Sigmoid colon (tissue), 7 donors: ENCODE results near the gene FGFR4. TPM values are rescaled to one million over a fixed set of nuclear protein-coding genes. Genes with fewer than 3 reads are reported as not detected.

Experiments used
- DNase-seq: peaks from one replicate; pipeline ENCODE4 v3.0.0-alpha.2; 2019
- H3K27ac ChIP-seq, 4 donors: fragments of 200-600 bp; sonication (generic); one replicate each; pipeline ENCODE4 v1.5.1; 2016 to 2019; ENCODE audit warnings: mild to moderate bottlenecking in 1 of 4
- H3K27me3 ChIP-seq, 3 donors: fragments of 200-600 bp; sonication (generic); one replicate each; pipeline ENCODE4 v1.5.1; 2019; ENCODE audit warnings: mild to moderate bottlenecking in 1 of 3
- H3K36me3 ChIP-seq, 4 donors: fragments of 200-600 bp; sonication (generic); one replicate each; pipeline ENCODE4 v1.5.1; 2016 to 2019
- H3K4me1 ChIP-seq, 4 donors: fragments of 200-600 bp; sonication (generic); one replicate each; pipeline ENCODE4 v1.5.1; 2017 to 2019
- H3K4me3 ChIP-seq, 4 donors: fragments of 200-600 bp; sonication (generic); one replicate each; pipeline ENCODE4 v1.5.1; 2017 to 2019; ENCODE audit warnings: mild to moderate bottlenecking in 2 of 4, moderate library complexity in 1 of 4
- H3K9me3 ChIP-seq, 4 donors: fragments of 200-600 bp in 3 of 4; sonication (generic) in 3 of 4; one replicate each; pipeline versions ENCODE4 v1.5.1 to v1.6.1; 2013 to 2019
- CTCF ChIP-seq, 4 experiments: fragments of 450-650 bp in 3 of 4; fragments of 200-600 bp in 1 of 4; IDR thresholded peaks; one replicate each; pipeline ENCODE4 v1.5.1; 2016 to 2019; ENCODE audit warnings: antibody characterized with exemption in 4 of 4, mild to moderate bottlenecking in 3 of 4, moderate library complexity in 2 of 4
- EP300 ChIP-seq, 4 donors: sonication (generic); formaldehyde crosslinking; IDR thresholded peaks; one replicate each; pipeline ENCODE4 v1.6.1; 2017; ENCODE audit warnings: antibody characterized with exemption in 4 of 4
- POLR2A ChIP-seq, 2 donors: fragments of 450-650 bp; IDR thresholded peaks; one replicate each; pipeline ENCODE4 v1.6.1; 2016; ENCODE audit warnings: antibody characterized with exemption in 2 of 2, mild to moderate bottlenecking in 2 of 2, moderate library complexity in 2 of 2
- POLR2AphosphoS5 ChIP-seq, 4 donors: sonication (generic); formaldehyde crosslinking; IDR thresholded peaks; one replicate each; pipeline ENCODE4 v1.6.1; 2017; ENCODE audit warnings: antibody characterized with exemption in 4 of 4
- WGBS, 2 donors: extraction: QIAGEN DNeasy Blood & Tissue Kit; methylation state at CpG; one replicate each; pipeline ENCODE4 v1.1.7; 2013; 5-methylcytosine and 5-hydroxymethylcytosine counted together
- intact Hi-C: fragments of 100-400 bp; cut with DNase I; formaldehyde crosslinking; loops from one replicate; pipeline ENCODE4 v1.15.1; 2023
- polyA plus RNA-seq, 3 donors: library from polyadenylated mRNA; stranded (reverse); fragments of 200-250 nt; gene quantifications; one replicate each; pipeline ENCODE4 v1.2.3, GENCODE V29; 2013
- total RNA-seq, 4 donors: library from RNA; depleted of rRNA; stranded (reverse); fragments of >200 nt; gene quantifications; one replicate each; pipeline ENCODE4 v1.1.0, GENCODE V29; 2016
- donor health status: healthy with polysubstance abuse.
- donor health status: Bipolar disorder and iron deficiency.
- donor health status: healthy.

Gene FGFR4
- total and polyA plus RNA-seq, 7 donors, result 3.0 to 45.0 (median 6.6) TPM

- no peak overlapping the region for H3K27ac ChIP-seq
- 68 to 83% methylated on average over 4 of the region's 4 CpGs for WGBS, 2 donors
- intact Hi-C loops, result no loop called here
- H3K36me3 ChIP-seq, result no peaks in the 10 kb centered on the region
- H3K9me3 ChIP-seq, result no peaks in the 10 kb centered on the region
- peaks cover 0 to 47% (median 25%) of the 10 kb centered on the region in 3 donors for H3K27me3 ChIP-seq
- DNase-seq, result no peak
- TF ChIP-seq POLR2A (IDR thresholded peaks at IDR 0.05) (no peak), POLR2AphosphoS5 (IDR thresholded peaks at IDR 0.05) (no peak), EP300 (IDR thresholded peaks at IDR 0.05) (no peak), CTCF (IDR thresholded peaks at IDR 0.05) (no peak)
- peaks cover 0 to 17% (median 13%) of the 10 kb centered on the region in 4 donors for H3K4me1 ChIP-seq
- no peak overlapping the region for H3K4me3 ChIP-seq
These were observed 2.5 kb upstream of the FGFR4 start for GRCh38 chr5:177084175-177084574.

GRCh38 chr5:177085985-177086653 lies 596 bp upstream of the FGFR4 start:
- DNase-seq, result no peak
- Histone ChIP-seq H3K27me3 (peaks cover 0 to 47% (median 26%) of the 10 kb centered on the region in 3 donors), H3K27ac (no peak overlapping the region), H3K4me1 (peaks cover 0 to 26% (median 13%) of the 10 kb centered on the region in 4 donors), H3K36me3 (no peaks in the 10 kb centered on the region), H3K4me3 (peak overlapping the region in 3 of 4 donors; percentile 43 to 50 (median 46)), H3K9me3 (no peaks in the 10 kb centered on the region)
- TF ChIP-seq EP300 (IDR thresholded peaks at IDR 0.05) (no peak), POLR2AphosphoS5 (IDR thresholded peaks at IDR 0.05) (no peak), CTCF (IDR thresholded peaks at IDR 0.05) (no peak), POLR2A (IDR thresholded peaks at IDR 0.05) (no peak)
- WGBS, 2 donors, result 9 to 47% methylated on average over 13 of the region's 13 CpGs
- intact Hi-C loops, result no loop called here

- H3K9me3 ChIP-seq, result no peaks in the 10 kb centered on the region
- WGBS, 2 donors, result 4 to 18% methylated on average over 23 of the region's 23 CpGs
- intact Hi-C loops, result no loop called here
- peak overlapping the region; percentile 11 to 50 (median 44) for H3K4me3 ChIP-seq
- H3K36me3 ChIP-seq, result no peaks in the 10 kb centered on the region
- TF ChIP-seq CTCF (IDR thresholded peaks at IDR 0.05) (no peak), POLR2A (IDR thresholded peaks at IDR 0.05) (no peak), POLR2AphosphoS5 (IDR thresholded peaks at IDR 0.05) (no peak), EP300 (IDR thresholded peaks at IDR 0.05) (no peak)
- H3K4me1 ChIP-seq, result peaks cover 0 to 26% (median 13%) of the 10 kb centered on the region in 4 donors
- H3K27me3 ChIP-seq, result peaks cover 0 to 41% (median 26%) of the 10 kb centered on the region in 3 donors
- no peak for DNase-seq
- peak overlapping the region in 1 of 4 donors; percentile 44 for H3K27ac ChIP-seq
These were observed 787 bp downstream of the FGFR4 start for GRCh38 chr5:177087398-177088005.

GRCh38 chr5:177089127-177089526 lies 2.4 kb downstream of the FGFR4 start:
- Histone ChIP-seq H3K27ac (peak overlapping the region in 2 of 4 donors; percentile 35 to 54), H3K36me3 (no peaks in the 10 kb centered on the region), H3K4me1 (peaks cover 0 to 26% (median 13%) of the 10 kb centered on the region in 4 donors), H3K27me3 (peaks cover 0 to 28% (median 26%) of the 10 kb centered on the region in 3 donors), H3K9me3 (no peaks in the 10 kb centered on the region), H3K4me3 (no peak overlapping the region)
- TF ChIP-seq POLR2AphosphoS5 (IDR thresholded peaks at IDR 0.05) (no peak), CTCF (IDR thresholded peaks at IDR 0.05) (no peak), EP300 (IDR thresholded peaks at IDR 0.05) (no peak), POLR2A (IDR thresholded peaks at IDR 0.05) (no peak)
- DNase-seq, result peak; percentile 89
- WGBS, 2 donors, result 33 to 49% methylated on average over 5 of the region's 5 CpGs
- intact Hi-C loops, result no loop called here
